GM10266 (cell line): ENCODE measurements around the gene RICTOR.
A peak's percentile ranks its signal among the peaks of the same experiment; 100 is the strongest.
"Not testable (repeated sequence)": the region's sequence is repeated elsewhere in the genome, so short reads cannot be mapped to it uniquely, and the experiment has no call there.

Experiments
- DNase-seq: peaks from one replicate; pipeline ENCODE4 v3.0.0; 2012; ENCODE audit errors: extremely low spot score
- TF ChIP-seq, protein P1 (sequence below): IDR thresholded peaks from 2 replicates; pipeline ENCODE4 v1.5.1; 2012; ENCODE audit warnings: mild to moderate bottlenecking, low read depth; ENCODE audit not compliant: control insufficient read depth, insufficient read depth; ENCODE audit errors: missing control alignments

RICTOR gene

DNA sequence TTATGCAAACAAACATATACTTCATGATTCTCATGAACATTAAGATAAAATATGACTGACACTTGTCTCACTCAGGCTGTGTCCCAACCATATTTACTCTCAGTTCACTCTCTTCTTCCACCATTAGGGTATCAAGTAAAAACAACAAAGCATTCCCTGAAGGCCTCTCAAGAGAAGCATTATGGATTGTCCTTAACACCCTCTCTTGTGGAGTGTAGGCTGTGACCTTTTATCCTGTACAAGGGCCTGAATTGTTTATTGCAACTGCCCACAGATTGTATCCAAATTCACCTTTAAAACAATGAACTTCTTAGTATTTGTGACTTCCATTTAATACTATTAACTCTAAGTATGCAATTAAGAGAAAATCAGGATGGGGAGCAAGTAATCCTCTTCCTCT lies 78.1 kb downstream of the RICTOR start:
- TF ChIP-seq, protein P1, sequence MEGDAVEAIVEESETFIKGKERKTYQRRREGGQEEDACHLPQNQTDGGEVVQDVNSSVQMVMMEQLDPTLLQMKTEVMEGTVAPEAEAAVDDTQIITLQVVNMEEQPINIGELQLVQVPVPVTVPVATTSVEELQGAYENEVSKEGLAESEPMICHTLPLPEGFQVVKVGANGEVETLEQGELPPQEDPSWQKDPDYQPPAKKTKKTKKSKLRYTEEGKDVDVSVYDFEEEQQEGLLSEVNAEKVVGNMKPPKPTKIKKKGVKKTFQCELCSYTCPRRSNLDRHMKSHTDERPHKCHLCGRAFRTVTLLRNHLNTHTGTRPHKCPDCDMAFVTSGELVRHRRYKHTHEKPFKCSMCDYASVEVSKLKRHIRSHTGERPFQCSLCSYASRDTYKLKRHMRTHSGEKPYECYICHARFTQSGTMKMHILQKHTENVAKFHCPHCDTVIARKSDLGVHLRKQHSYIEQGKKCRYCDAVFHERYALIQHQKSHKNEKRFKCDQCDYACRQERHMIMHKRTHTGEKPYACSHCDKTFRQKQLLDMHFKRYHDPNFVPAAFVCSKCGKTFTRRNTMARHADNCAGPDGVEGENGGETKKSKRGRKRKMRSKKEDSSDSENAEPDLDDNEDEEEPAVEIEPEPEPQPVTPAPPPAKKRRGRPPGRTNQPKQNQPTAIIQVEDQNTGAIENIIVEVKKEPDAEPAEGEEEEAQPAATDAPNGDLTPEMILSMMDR, result no peak
- DNase-seq, result no peak

DNA sequence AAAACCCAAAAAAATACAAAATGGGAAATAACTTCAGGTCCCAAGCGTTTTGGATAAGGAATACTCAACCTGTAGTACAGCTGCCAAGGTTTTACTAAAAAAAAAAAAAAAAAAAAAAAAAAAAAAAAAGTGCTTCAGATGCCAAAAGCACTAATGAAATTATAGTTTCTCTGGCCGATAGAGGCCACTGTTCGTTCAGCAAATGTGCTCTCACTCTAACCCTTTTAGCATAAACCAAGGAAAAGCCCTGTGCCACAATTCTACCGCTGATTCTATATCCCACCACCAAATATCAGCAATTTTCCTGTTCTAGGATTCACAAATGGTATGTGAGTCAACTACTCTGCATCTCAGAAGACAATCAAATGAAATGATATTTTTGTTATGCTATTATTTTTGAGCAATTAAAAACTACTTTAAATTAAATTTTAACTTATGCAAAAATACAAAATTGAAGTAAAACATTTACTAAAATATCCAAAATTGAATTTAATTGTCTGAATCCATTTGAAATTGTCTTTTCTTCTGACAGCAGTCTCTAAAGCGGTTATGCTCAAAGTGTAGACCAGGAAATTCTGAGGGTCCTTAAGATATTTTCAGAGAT lies 79.8 kb downstream of the RICTOR start:
- TF ChIP-seq, protein P1, result peak; percentile 34
- DNase-seq, result peak; percentile 13

DNA sequence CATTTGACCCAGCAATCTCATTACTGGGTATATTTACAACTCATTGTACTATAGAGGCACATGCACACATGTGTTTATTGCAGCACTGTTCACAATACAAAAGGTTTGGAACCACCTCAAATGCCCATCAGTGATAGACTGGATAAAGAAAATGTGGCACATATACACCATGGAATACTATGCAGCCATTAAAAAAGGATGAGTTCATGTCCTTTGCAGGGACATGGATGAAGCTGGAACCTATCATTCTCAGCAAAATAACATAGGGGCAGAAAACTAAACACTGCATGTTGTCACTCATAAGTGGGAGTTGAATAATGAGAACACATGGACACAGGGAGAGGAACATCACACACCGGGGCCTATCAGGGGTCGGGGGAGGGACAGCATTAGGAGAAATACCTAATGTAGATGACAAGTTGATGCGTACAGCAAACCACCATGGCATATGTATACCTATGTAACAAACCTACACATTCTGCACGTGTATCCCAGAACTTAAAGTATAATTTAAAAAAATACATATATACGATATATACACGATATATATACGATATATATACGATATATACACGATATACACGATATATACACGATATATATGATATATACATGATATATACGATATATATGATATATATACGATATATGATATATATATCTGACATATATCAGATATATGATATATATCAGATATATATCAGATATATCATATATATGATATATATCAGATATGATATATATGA lies 84.1 kb downstream of the RICTOR start:
- DNase-seq, result not testable (repeated sequence)

DNA sequence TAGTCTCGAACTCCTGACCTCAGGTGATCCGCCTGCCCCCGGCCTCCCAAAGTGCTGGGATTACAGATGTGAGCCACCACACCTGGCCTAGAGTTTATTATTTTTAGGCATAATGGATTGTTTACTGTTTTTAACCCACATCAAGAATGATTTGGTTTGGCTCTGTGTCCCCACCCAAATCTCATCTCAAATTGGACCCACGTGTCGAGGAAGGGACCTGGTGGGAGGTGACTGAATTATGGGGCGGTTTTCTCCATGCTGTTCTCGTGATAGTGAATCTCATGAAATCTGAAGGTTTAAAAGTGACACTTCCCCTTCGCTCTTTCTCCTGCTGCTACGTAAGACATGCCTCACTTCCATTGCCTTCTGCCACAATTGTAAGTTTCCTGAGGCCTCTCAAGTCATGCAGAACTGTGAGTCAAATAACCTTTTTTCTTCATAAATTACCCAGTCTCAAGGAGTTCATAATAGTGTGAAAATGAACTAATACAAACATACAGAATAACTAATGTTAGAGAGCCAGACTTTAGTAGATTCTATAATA lies 88.2 kb downstream of the RICTOR start:
- TF ChIP-seq, protein P1, result no peak
- no peak for DNase-seq

DNA sequence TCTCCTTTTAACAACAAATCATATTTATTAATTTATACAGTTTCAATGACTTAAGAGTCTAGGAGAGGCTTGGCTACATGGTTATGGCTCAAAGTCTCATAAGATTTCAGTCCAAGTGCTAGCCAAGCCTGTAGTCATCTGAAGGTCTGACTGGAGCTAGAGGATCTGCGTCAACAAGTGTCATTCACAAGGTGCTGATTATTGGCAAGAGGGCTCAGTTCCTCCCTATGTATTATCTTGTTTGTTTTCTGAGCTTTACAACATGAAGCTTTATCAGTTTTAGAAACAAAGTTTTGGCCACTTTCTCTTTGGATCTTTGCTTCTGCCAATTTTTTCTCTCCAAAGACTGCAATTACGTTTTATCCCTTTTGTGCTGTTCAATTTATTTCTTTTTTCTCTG lies 94.7 kb downstream of the RICTOR start:
- no peak for DNase-seq
- TF ChIP-seq, protein P1, result no peak

DNA sequence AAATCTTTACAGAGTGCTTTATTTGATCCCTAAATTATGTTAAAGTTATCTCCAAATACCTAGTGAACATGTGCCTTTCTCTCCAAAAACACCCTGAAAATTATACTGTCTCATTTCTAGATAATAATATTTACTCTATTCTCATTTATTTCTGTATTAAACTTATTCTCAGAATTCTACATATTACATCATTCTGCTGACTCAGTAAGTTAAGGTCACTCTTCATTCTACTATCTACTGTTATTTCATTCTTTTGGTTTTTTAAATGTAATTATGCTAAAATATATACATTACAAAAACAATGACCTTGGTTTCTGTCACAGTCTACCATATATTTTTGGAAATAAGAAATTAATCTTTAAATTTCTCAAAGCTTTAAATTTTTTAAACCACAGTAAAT lies 96.2 kb downstream of the RICTOR start:
- TF ChIP-seq, protein P1, result no peak
- no peak for DNase-seq

DNA sequence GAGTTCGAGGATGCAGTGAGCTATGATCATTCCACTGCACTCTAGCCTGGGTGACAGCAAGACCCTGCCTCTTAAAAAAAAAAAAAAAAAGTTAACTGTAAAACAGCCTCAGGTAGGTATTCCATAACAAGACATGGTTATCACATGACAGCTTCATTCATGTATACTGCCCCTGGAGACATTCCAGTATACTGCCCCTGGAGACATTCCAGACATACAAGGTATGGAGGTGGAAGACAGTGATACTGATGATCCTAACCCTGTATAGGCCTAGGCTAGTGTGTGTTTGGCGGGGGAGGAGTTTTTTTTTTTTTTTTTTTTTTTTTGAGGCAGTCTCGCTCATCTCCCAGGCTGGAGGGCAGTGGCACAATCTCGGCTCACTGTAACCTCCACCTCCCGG lies 105.5 kb downstream of the RICTOR start:
- no peak for DNase-seq
- TF ChIP-seq, protein P1, result no peak

DNA sequence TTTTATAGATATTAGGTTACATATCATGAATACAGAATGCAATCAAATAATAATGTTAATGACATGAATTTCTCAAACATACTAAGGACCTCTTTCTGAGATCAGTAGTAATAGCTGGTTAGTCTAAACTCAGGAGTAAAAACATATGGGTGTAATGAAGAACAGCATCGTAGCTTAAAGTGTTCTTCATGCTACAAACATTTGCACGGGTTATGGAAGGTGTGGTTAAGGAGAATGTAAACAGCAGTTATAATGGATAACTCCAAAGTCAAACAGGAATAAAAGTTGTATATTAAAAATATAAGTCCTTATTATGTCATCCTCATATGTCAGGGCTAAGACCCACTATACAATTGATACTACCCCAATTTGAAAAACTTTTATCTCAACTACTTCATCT lies 112.5 kb downstream of the RICTOR start:
- TF ChIP-seq, protein P1, result no peak
- DNase-seq, result no peak
